GM23338 (cell line): ENCODE measurements around the gene PSKH1. TPM values are rescaled to one million over a fixed set of nuclear protein-coding genes. Genes with fewer than 3 reads are reported as not detected.

Experiments used
- ATAC-seq: fragments of 200-7000 bp; cut with Tn5 transposase; 3 replicates; pipeline ENCODE4 v1.9.1; 2020
- DNase-seq: peaks from one replicate; pipeline ENCODE4 v3.0.0-alpha.2; 2015; ENCODE audit warnings: low spot score
- H2AFZ ChIP-seq: fragments of 200-600 bp; sonication (generic); 2 replicates; pipeline ENCODE4 v1.8.0; 2016; ENCODE audit warnings: antibody characterized with exemption, mild to moderate bottlenecking, moderate library complexity
- H3F3A ChIP-seq: fragments of 200-600 bp; sonication (generic); replicated peaks from 2 replicates; pipeline ENCODE4 v1.8.0; 2017; ENCODE audit warnings: antibody characterized with exemption, mixed run types, low read depth
- H3K27ac ChIP-seq: fragments of 200-600 bp; sonication (generic); 2 replicates; pipeline ENCODE4 v1.6.1; 2016; ENCODE audit warnings: low read depth
- H3K27me3 ChIP-seq: fragments of 200-600 bp; sonication (generic); 2 replicates; pipeline ENCODE4 v1.8.0; 2016; ENCODE audit warnings: mild to moderate bottlenecking, mixed run types, moderate library complexity; ENCODE audit not compliant: insufficient read depth
- H3K36me3 ChIP-seq: fragments of 200-600 bp; sonication (generic); 2 replicates; pipeline ENCODE4 v1.8.0; 2016; ENCODE audit warnings: mild to moderate bottlenecking; ENCODE audit not compliant: insufficient read depth
- H3K4me1 ChIP-seq: fragments of 200-600 bp; sonication (generic); 2 replicates; pipeline ENCODE4 v1.8.0; 2016; ENCODE audit warnings: mild to moderate bottlenecking, moderate library complexity; ENCODE audit not compliant: insufficient read depth
- H3K4me2 ChIP-seq: fragments of 200-600 bp; sonication (generic); 2 replicates; pipeline ENCODE4 v1.7.1; 2017; ENCODE audit warnings: mixed run types
- H3K4me3 ChIP-seq: fragments of 200-600 bp; sonication (generic); 2 replicates; pipeline ENCODE4 v1.6.1; 2016; ENCODE audit warnings: mixed run types
- H3K79me2 ChIP-seq: fragments of 200-600 bp; sonication (generic); replicated peaks from 2 replicates; pipeline ENCODE4 v1.8.0; 2017; ENCODE audit warnings: mild to moderate bottlenecking; ENCODE audit not compliant: insufficient read depth
- H3K9me2 ChIP-seq: fragments of 200-600 bp; sonication (generic); 2 replicates; pipeline ENCODE4 v1.8.0; 2017; ENCODE audit not compliant: insufficient read depth
- H4K20me1 ChIP-seq: fragments of 200-600 bp; sonication (generic); replicated peaks from 2 replicates; pipeline ENCODE4 v1.8.0; 2017; ENCODE audit warnings: mild to moderate bottlenecking; ENCODE audit not compliant: insufficient read depth
- H3K27ac Mint-ChIP-seq: 2 replicates; pipeline ENCODE4 v1.8.0; 2020; ENCODE audit warnings: inconsistent platforms, mild to moderate bottlenecking, moderate library complexity, mixed read lengths
- H3K27me3 Mint-ChIP-seq: 3 replicates; pipeline ENCODE4 v1.8.0; 2022; ENCODE audit warnings: low read depth, mild to moderate bottlenecking, moderate library complexity, mixed read lengths, inconsistent platforms; ENCODE audit not compliant: insufficient read depth, poor library complexity
- H3K36me3 Mint-ChIP-seq: 3 replicates; pipeline ENCODE4 v1.8.0; 2021; ENCODE audit warnings: low read depth, mild to moderate bottlenecking, inconsistent platforms, moderate library complexity, mixed read lengths
- H3K4me1 Mint-ChIP-seq: 3 replicates; pipeline ENCODE4 v1.8.0; 2020; ENCODE audit warnings: mild to moderate bottlenecking, inconsistent platforms, mixed read lengths
- H3K4me3 Mint-ChIP-seq: 3 replicates; pipeline ENCODE4 v1.8.0; 2021; ENCODE audit warnings: moderate library complexity, mild to moderate bottlenecking, inconsistent platforms, mixed read lengths
- H3K9me3 Mint-ChIP-seq: 3 replicates; pipeline ENCODE4 v1.8.0; 2020; ENCODE audit warnings: moderate library complexity, mild to moderate bottlenecking, inconsistent platforms, mixed read lengths
- CREB1 ChIP-seq: fragments of 250-450 bp; sonication (Bioruptor Pico); IDR thresholded peaks from 2 replicates; pipeline ENCODE4 v1.5.0; 2020; ENCODE audit warnings: low read depth, mild to moderate bottlenecking, moderate library complexity
- CTCF ChIP-seq, 2 experiments: fragments of 200-600 bp in 1 of 2; sonication (generic) in 1 of 2; conservative IDR thresholded peaks; 2 replicates each; pipeline versions ENCODE4 v1.5.1 to v1.6.1; 2016 to 2017; ENCODE audit warnings: antibody characterized with exemption in 2 of 2, low read depth in 2 of 2, mild to moderate bottlenecking in 2 of 2, moderate library complexity in 1 of 2
- ETS1 ChIP-seq: IDR thresholded peaks from 2 replicates; pipeline ENCODE4 v1.6.1; 2016; ENCODE audit warnings: antibody characterized with exemption
- EZH2 ChIP-seq: fragments of 200-600 bp; sonication (generic); IDR thresholded peaks from one replicate; pipeline ENCODE4 v1.8.0; 2017; ENCODE audit warnings: antibody characterized with exemption, mild to moderate bottlenecking, low read depth; ENCODE audit not compliant: unreplicated experiment
- EZH2phosphoT487 ChIP-seq: fragments of 200-600 bp; sonication (generic); IDR thresholded peaks from one replicate; pipeline ENCODE4 v1.8.1; 2018; ENCODE audit warnings: antibody characterized with exemption; ENCODE audit not compliant: unreplicated experiment
- JUNB ChIP-seq: IDR thresholded peaks from one replicate; pipeline ENCODE4 v1.6.1; 2016; ENCODE audit warnings: antibody characterized with exemption; ENCODE audit not compliant: unreplicated experiment
- NANOG ChIP-seq: IDR thresholded peaks from 2 replicates; pipeline ENCODE4 v1.6.1; 2016; ENCODE audit warnings: antibody characterized with exemption, borderline replicate concordance
- POLR2AphosphoS5 ChIP-seq: IDR thresholded peaks from 2 replicates; pipeline ENCODE4 v1.6.1; 2016; ENCODE audit warnings: antibody characterized with exemption, low read depth
- REST ChIP-seq: IDR thresholded peaks from one replicate; pipeline ENCODE4 v1.6.1; 2018; ENCODE audit warnings: antibody characterized with exemption; ENCODE audit not compliant: unreplicated experiment
- STAT1 ChIP-seq: IDR thresholded peaks from one replicate; pipeline ENCODE4 v1.6.1; 2016; ENCODE audit warnings: antibody characterized with exemption; ENCODE audit not compliant: unreplicated experiment
- ZNF114 ChIP-seq: fragments of 250-450 bp; sonication (Bioruptor Pico); IDR thresholded peaks from 2 replicates; pipeline ENCODE4 v1.5.0; 2020; ENCODE audit warnings: mild to moderate bottlenecking, moderate library complexity
- ZNF331 ChIP-seq: fragments of 250-450 bp; sonication (Bioruptor Pico); IDR thresholded peaks from 2 replicates; pipeline ENCODE4 v1.5.0; 2020; ENCODE audit warnings: low read depth, mild to moderate bottlenecking, moderate library complexity
- ZNF462 ChIP-seq: fragments of 250-450 bp; sonication (Bioruptor Pico); IDR thresholded peaks from 2 replicates; pipeline ENCODE4 v1.5.0; 2020; ENCODE audit warnings: mild to moderate bottlenecking, moderate library complexity
- polyA plus RNA-seq: library from polyadenylated mRNA; unstranded; fragments of >200 nt; fragmentation: Nextera tagmentation; extraction: Ambion mirVana; gene quantifications from 2 replicates; pipeline ENCODE4 v1.2.1, GENCODE V29; 2016
- total RNA-seq: library from RNA; depleted of rRNA; stranded (reverse); fragments of >200 nt; shearing (Covaris generic); gene quantifications from 2 replicates; pipeline ENCODE4 v1.2.3, GENCODE V29; 2014

PSKH1 gene
- total and polyA plus RNA-seq, 2 experiments from 2014 or later: 14.3 to 23.9 TPM

GRCh38 chr16:67946128-67946569 lies 53.1 kb downstream of the PSKH1 start:
- DNase-seq (no peak), ATAC-seq (no peak)
- Mint-ChIP-seq H3K9me3 (no peaks in the 10 kb centered on the region), H3K4me3 (no peak overlapping the region), H3K36me3 (peaks cover 38% of the 10 kb centered on the region), H3K4me1 (peaks cover 4% of the 10 kb centered on the region; the same call in 2 of the 3 replicates), H3K27ac (no peak overlapping the region), H3K27me3 (peaks cover 5% of the 10 kb centered on the region)
- Histone ChIP-seq H4K20me1 (peaks cover 11% of the 10 kb centered on the region), H3K27ac (no peak overlapping the region), H3F3A (peaks cover 11% of the 10 kb centered on the region), H3K27me3 (no peaks in the 10 kb centered on the region), H3K4me3 (no peak overlapping the region), H3K9me2 (no peaks in the 10 kb centered on the region), H3K4me2 (no peak overlapping the region), H2AFZ (no peak overlapping the region), H3K79me2 (no peaks in the 10 kb centered on the region), H3K4me1 (no peaks in the 10 kb centered on the region), H3K36me3 (peaks cover 16% of the 10 kb centered on the region; the same call in 1 of the 2 replicates)
- TF ChIP-seq CTCF (conservative IDR thresholded peaks at IDR 0.05; ENCODE audit: low read depth in 2 of 2) (no peak), ETS1 (no peak), EZH2 (no peak), CREB1 (CRISPR knock-in tag) (no peak), NANOG (no peak), EZH2phosphoT487 (no peak), ZNF114 (CRISPR knock-in tag) (no peak), STAT1 (no peak), ZNF462 (CRISPR knock-in tag) (no peak), REST (no peak), JUNB (no peak), POLR2AphosphoS5 (no peak), ZNF331 (CRISPR knock-in tag) (no peak)
